Stomach (tissue), 4 donors: ENCODE measurements around the gene PIN1.

ENCODE experiments used
- CTCF ChIP-seq, 7 experiments: fragments of 450-650 bp in 4 of 7; fragments of 200-600 bp in 3 of 7; sonication (generic) in 3 of 7; IDR thresholded peaks; one replicate each; pipeline ENCODE4 v1.5.1; 2016 to 2019; ENCODE audit warnings: antibody characterized with exemption in 7 of 7, control low read depth in 2 of 7, mild to moderate bottlenecking in 1 of 7
- POLR2A ChIP-seq, 4 donors: fragments of 450-650 bp; IDR thresholded peaks; one replicate each; pipeline ENCODE4 v1.6.1; 2016; ENCODE audit warnings: antibody characterized with exemption in 4 of 4, control low read depth in 2 of 4, mild to moderate bottlenecking in 1 of 4, moderate library complexity in 1 of 4
- POLR2AphosphoS5 ChIP-seq, 3 donors: sonication (generic); formaldehyde crosslinking; IDR thresholded peaks; one replicate each; pipeline ENCODE4 v1.6.1; 2016; ENCODE audit warnings: antibody characterized with exemption in 3 of 3

DNA sequence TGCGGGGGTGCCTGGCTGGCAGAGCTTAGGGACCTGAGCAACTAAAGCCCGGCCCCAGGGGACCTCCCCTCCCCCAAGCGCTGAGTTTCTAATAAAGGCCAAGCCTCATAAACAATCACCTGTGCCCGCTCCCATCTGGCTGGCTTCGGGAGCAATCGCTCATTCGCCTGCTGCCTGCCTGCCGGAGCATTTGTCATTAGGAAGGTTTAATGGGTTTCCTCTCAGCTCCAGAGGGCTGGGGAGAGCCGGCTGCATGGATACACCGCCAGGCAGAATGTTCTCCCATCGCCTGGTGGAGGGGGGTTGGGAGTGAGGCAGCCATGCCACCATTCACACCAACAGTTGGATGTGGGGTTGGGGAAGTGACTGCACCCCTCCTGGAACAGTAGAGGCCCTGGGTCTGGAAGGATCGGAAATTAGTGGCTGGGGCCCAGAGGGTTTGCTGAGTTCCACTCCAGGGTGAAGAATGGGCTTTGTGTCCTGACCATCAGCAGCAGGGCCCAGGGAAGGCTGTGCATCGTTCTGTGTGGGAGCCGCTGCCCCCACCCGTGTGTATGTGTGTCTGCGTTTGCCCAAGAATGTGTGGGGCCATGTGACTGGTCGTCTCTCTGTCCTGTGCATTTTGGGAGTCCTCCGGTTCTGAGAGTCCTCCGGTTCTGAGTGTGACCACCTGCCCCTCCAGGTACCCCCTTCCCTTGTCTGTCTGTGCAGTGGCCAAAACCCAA, 15.3 kb downstream of the PIN1 start:
- TF ChIP-seq CTCF (IDR thresholded peaks at IDR 0.05) (no peak), POLR2A (IDR thresholded peaks at IDR 0.05) (no peak), POLR2AphosphoS5 (IDR thresholded peaks at IDR 0.05) (no peak)
